MM.1S (cell line): ENCODE results near the gene HOXD4.

Source experiments
- DNase-seq: peaks from one replicate; pipeline ENCODE4 v3.0.0-alpha.2; 2015
- H2AFZ ChIP-seq: fragments of 300-600 bp; sonication (generic); 2 replicates; pipeline ENCODE4 v1.6.0; 2016; ENCODE audit warnings: antibody characterized with exemption, low read length
- H3F3A ChIP-seq: fragments of 300-600 bp; sonication (generic); 2 replicates; pipeline ENCODE4 v1.6.1; 2016; ENCODE audit warnings: mild to moderate bottlenecking, antibody characterized with exemption, low read length, moderate library complexity, mixed read lengths; ENCODE audit not compliant: insufficient read depth
- H3K27ac ChIP-seq: fragments of 300-600 bp; sonication (generic); 2 replicates; pipeline ENCODE4 v1.5.1; 2016; ENCODE audit warnings: mild to moderate bottlenecking, low read length
- H3K27me3 ChIP-seq: fragments of 300-600 bp; sonication (generic); replicated peaks from 2 replicates; pipeline ENCODE4 v1.6.0; 2016; ENCODE audit warnings: low read length; ENCODE audit not compliant: insufficient read depth
- H3K36me3 ChIP-seq: fragments of 300-600 bp; sonication (generic); replicated peaks from 2 replicates; pipeline ENCODE4 v1.6.1; 2016; ENCODE audit warnings: mild to moderate bottlenecking, low read length, mixed read lengths; ENCODE audit not compliant: insufficient read depth
- H3K4me1 ChIP-seq: fragments of 300-600 bp; sonication (generic); 2 replicates; pipeline ENCODE4 v1.6.1; 2016; ENCODE audit warnings: low read length, mixed read lengths
- H3K4me2 ChIP-seq: fragments of 300-600 bp; sonication (generic); 2 replicates; pipeline ENCODE4 v1.6.0; 2016; ENCODE audit warnings: low read depth, low read length
- H3K4me3 ChIP-seq: fragments of 300-600 bp; sonication (generic); 2 replicates; pipeline ENCODE4 v1.5.1; 2016; ENCODE audit warnings: low read length, mixed read lengths
- H3K79me2 ChIP-seq: fragments of 300-600 bp; sonication (generic); 2 replicates; pipeline ENCODE4 v1.6.1; 2016; ENCODE audit warnings: mixed run types, low read length, mixed read lengths
- H3K9ac ChIP-seq: fragments of 300-600 bp; sonication (generic); 2 replicates; pipeline ENCODE4 v1.6.1; 2016; ENCODE audit warnings: low read length, mixed read lengths
- H3K9me2 ChIP-seq: fragments of 300-600 bp; sonication (generic); replicated peaks from 2 replicates; pipeline ENCODE4 v1.6.1; 2016; ENCODE audit warnings: mild to moderate bottlenecking, low read length, mixed read lengths; ENCODE audit not compliant: insufficient read depth
- H3K9me3 ChIP-seq: fragments of 300-600 bp; sonication (generic); replicated peaks from 2 replicates; pipeline ENCODE4 v1.6.1; 2016; ENCODE audit warnings: mild to moderate bottlenecking, low read length, mixed read lengths; ENCODE audit not compliant: insufficient read depth
- H4K20me1 ChIP-seq: fragments of 300-600 bp; sonication (generic); 2 replicates; pipeline ENCODE4 v1.6.1; 2016; ENCODE audit warnings: mild to moderate bottlenecking, low read length, moderate library complexity, mixed read lengths; ENCODE audit not compliant: insufficient read depth
- CTCF ChIP-seq: fragments of 300-600 bp; sonication (generic); IDR thresholded peaks from 2 replicates; pipeline ENCODE4 v1.5.1; 2016; ENCODE audit warnings: antibody characterized with exemption, low read length, mixed read lengths
- EZH2 ChIP-seq: fragments of 300-600 bp; sonication (generic); optimal IDR thresholded peaks from 2 replicates; pipeline ENCODE3; 2017; ENCODE audit warnings: low read depth, mild to moderate bottlenecking, antibody characterized with exemption, low read length, mixed read lengths
- EZH2phosphoT487 ChIP-seq: fragments of 300-600 bp; sonication (generic); IDR thresholded peaks from 2 replicates; pipeline ENCODE4 v1.6.1; 2018; ENCODE audit warnings: antibody characterized with exemption, low read length

Gene HOXD4

DNA sequence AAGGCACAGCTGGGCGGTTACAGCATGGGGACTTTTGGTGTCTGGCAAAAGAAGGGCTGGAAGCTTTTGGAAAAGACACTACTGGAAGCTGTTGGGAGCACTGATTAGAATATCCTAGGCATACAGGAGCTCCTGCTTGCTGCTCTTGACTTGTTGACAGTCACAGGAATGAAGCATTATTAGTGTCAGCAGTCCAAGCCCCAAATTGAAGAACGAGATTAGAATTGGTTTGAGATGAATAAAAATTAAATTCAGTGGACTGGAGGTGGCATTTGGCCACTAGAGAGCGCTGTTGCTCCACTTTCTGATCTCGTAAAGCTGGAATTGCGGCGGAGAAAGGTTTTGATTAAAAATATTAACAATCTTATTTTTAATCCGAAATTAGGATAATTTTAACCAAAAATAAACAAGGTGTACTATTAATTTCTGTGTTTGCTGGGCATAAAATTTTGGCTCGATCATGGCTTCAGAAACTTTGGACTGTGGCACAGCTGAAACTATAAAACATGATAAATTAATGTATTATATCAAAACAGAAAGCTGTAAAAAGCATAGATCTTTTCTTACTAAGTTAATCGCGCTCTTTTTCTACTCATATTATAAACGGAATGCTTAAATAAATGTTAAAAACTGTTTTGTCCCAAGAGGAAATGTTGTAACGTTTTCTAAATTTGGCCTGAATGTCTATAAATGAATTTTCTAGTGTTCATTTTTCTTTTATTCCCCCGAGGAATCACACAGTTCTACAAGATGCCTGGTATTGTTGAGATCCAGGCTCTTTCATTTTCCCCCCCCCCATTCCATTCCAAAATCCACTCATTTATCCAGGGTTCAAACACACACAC is 24.2 kb upstream of the HOXD4 start:
- Histone ChIP-seq H3K4me2 (peak overlapping the region; percentile 23; the same call in 1 of the 2 replicates), H2AFZ (no peak overlapping the region), H3K79me2 (no peaks in the 10 kb centered on the region), H3K36me3 (no peaks in the 10 kb centered on the region), H3K27ac (no peak overlapping the region), H3K9me2 (no peaks in the 10 kb centered on the region), H4K20me1 (no peaks in the 10 kb centered on the region), H3K9me3 (no peaks in the 10 kb centered on the region), H3K4me1 (no peaks in the 10 kb centered on the region), H3K27me3 (peaks cover 33% of the 10 kb centered on the region), H3K4me3 (no peak overlapping the region), H3F3A (no peaks in the 10 kb centered on the region), H3K9ac (no peak overlapping the region)
- peak; percentile 65 for DNase-seq
- TF ChIP-seq CTCF (peak; percentile 80), EZH2phosphoT487 (no peak)

DNA sequence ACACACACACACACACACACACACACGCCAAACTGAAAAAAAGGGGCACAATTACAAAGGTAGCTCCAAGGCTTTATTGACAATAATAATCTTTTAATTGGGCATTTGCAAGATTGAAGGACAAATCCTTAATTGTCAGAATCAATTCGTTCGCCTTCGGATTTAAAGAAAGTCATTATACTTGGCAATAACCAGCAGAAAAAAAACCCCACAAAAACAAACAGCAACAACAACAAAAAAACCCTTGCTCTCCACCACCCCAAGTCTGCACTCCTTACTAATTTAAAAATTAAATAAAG is 23.6 kb upstream of the HOXD4 start:
- Histone ChIP-seq H3K4me2 (no peak overlapping the region), H3K4me3 (no peak overlapping the region), H3K27me3 (peaks cover 33% of the 10 kb centered on the region)

DNA sequence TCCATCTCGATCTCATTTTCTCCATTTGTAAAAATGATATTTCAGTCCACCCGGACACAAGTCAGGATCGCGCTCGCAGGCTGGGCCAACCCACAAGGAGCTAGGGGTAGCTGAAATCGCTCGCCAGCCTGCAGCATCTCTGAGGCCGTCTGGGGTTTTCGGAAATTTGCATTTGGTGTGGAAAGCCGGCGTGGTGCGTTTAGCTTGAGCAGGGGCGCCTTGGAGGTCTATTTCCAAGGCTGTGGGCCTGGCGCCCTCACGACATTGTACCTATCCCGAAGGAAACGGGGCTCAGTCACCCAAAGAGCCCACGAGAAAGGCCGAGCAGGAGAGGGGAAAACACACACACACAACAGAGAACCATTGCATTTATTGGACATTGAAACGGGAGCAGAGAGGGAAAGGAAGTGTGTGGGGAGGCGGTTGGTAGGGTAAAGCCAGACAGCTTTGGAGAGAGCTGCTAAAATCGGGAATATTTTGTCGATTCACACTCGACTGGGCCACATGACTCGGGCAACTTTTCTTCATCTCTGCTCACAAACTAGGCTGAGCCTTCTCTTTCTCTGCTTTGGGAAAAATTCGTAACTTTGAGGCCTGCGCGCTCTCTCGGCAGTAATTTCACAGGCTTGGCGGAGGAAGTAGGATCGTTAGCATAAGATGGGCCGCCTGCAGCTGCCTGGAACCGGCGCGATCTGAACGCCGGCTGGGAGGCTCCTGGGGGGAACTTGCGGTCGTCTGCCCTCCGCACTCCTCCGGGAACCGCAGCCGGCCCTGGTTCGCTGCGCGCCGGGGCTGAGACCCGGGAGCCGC is 23.0 kb upstream of the HOXD4 start:
- Histone ChIP-seq H3K36me3 (no peaks in the 10 kb centered on the region), H3K4me3 (no peak overlapping the region), H3K9me3 (no peaks in the 10 kb centered on the region), H3K27ac (no peak overlapping the region), H3K79me2 (no peaks in the 10 kb centered on the region), H3K27me3 (peaks cover 34% of the 10 kb centered on the region), H3K4me1 (no peaks in the 10 kb centered on the region), H3K4me2 (no peak overlapping the region), H3F3A (no peaks in the 10 kb centered on the region), H3K9me2 (no peaks in the 10 kb centered on the region), H3K9ac (no peak overlapping the region), H2AFZ (no peak overlapping the region), H4K20me1 (no peaks in the 10 kb centered on the region)
- DNase-seq, result no peak
- TF ChIP-seq EZH2 (no peak), EZH2phosphoT487 (no peak), CTCF (no peak)

More for the DNA sequence above, 23.6 kb upstream of the HOXD4 start:
- H3K9me3 ChIP-seq, result no peaks in the 10 kb centered on the region
- H4K20me1 ChIP-seq, result no peaks in the 10 kb centered on the region
- H3K27ac ChIP-seq, result no peak overlapping the region
- DNase-seq, result no peak
- TF ChIP-seq EZH2phosphoT487 (no peak), CTCF (no peak), EZH2 (no peak)
- no peaks in the 10 kb centered on the region for H3K4me1 ChIP-seq
- no peaks in the 10 kb centered on the region for H3F3A ChIP-seq
- no peaks in the 10 kb centered on the region for H3K79me2 ChIP-seq
- H2AFZ ChIP-seq, result no peak overlapping the region
- H3K36me3 ChIP-seq, result no peaks in the 10 kb centered on the region
- no peak overlapping the region for H3K9ac ChIP-seq
- H3K9me2 ChIP-seq, result no peaks in the 10 kb centered on the region
